ENCODE measurements around the gene AMBP. TPM values are rescaled to one million over a fixed set of nuclear protein-coding genes. Genes with fewer than 3 reads are reported as not detected.

Gene AMBP
- total and polyA plus RNA-seq, 2 donors from 2014 or later, result 5.3 to 43.5 TPM

- peaks cover 0 to 22% (median 18%) of the 10 kb centered on the region in 3 donors for H3K4me1 ChIP-seq (ENCODE audit: control insufficient read depth in 2 of 3, insufficient read depth in 2 of 3, low read depth in 1 of 3, low read length in 3 of 3)
- no peak overlapping the region for H3K9ac ChIP-seq (ENCODE audit: low read length in 3 of 3)
- intact Hi-C loops (cut with DNase I), result no loop called here
- DNase-seq, result peak in 1 of 5 donors; percentile 72
- FAIRE-seq, result no peak
- H3K9me3 ChIP-seq (ENCODE audit: control insufficient read depth in 2 of 3, insufficient read depth in 1 of 3, low read length in 3 of 3), result no peaks in the 10 kb centered on the region
- H3K27ac ChIP-seq (ENCODE audit: low read depth in 2 of 2, low read length in 2 of 2), result no peak overlapping the region
- H3K27me3 ChIP-seq (ENCODE audit: control insufficient read depth, insufficient read depth, low read length), result no peaks in the 10 kb centered on the region
- no peak overlapping the region for H3K4me3 ChIP-seq (ENCODE audit: low read length in 3 of 3)
- no peak for TF ChIP-seq CTCF (IDR thresholded peaks at IDR 0.05; ENCODE audit: borderline replicate concordance, extremely low read depth, insufficient read depth)
- peaks cover 0 to 38% (median 12%) of the 10 kb centered on the region in 3 donors for H3K36me3 ChIP-seq (ENCODE audit: control insufficient read depth in 2 of 3, insufficient read depth in 3 of 3, low read length in 3 of 3)
Measured at GRCh38 chr9:114094971-114095370, 16.9 kb upstream of the AMBP start.

GRCh38 chr9:114093761-114094505 lies 15.8 kb upstream of the AMBP start:
- intact Hi-C loops (cut with DNase I), result no loop called here

GRCh38 chr9:114093031-114093471 lies 15.0 kb upstream of the AMBP start:
- H3K9ac ChIP-seq (ENCODE audit: low read length in 3 of 3), result no peak overlapping the region
- intact Hi-C loops (cut with DNase I), result no loop called here
- TF ChIP-seq CTCF (IDR thresholded peaks at IDR 0.05; ENCODE audit: borderline replicate concordance, extremely low read depth, insufficient read depth), result no peak
- H3K27me3 ChIP-seq (ENCODE audit: control insufficient read depth, insufficient read depth, low read length), result no peaks in the 10 kb centered on the region
- no peak for FAIRE-seq
- H3K36me3 ChIP-seq (ENCODE audit: control insufficient read depth in 2 of 3, insufficient read depth in 3 of 3, low read length in 3 of 3), result peaks cover 0 to 38% (median 12%) of the 10 kb centered on the region in 3 donors
- H3K9me3 ChIP-seq (ENCODE audit: control insufficient read depth in 2 of 3, insufficient read depth in 1 of 3, low read length in 3 of 3), result no peaks in the 10 kb centered on the region
- peak in 1 of 5 donors; percentile 61 for DNase-seq
- no peak overlapping the region for H3K27ac ChIP-seq (ENCODE audit: low read depth in 2 of 2, low read length in 2 of 2)
- no peak overlapping the region for H3K4me3 ChIP-seq (ENCODE audit: low read length in 3 of 3)
- H3K4me1 ChIP-seq (ENCODE audit: control insufficient read depth in 2 of 3, insufficient read depth in 2 of 3, low read depth in 1 of 3, low read length in 3 of 3), result peaks cover 0 to 18% (median 12%) of the 10 kb centered on the region in 3 donors

More at GRCh38 chr9:114093761-114094505, 15.8 kb upstream of the AMBP start:
- no peaks in the 10 kb centered on the region for H3K27me3 ChIP-seq (ENCODE audit: control insufficient read depth, insufficient read depth, low read length)
- H3K4me3 ChIP-seq (ENCODE audit: low read length in 3 of 3), result no peak overlapping the region
- peaks cover 0 to 18% (median 12%) of the 10 kb centered on the region in 3 donors for H3K4me1 ChIP-seq (ENCODE audit: control insufficient read depth in 2 of 3, insufficient read depth in 2 of 3, low read depth in 1 of 3, low read length in 3 of 3)
- peak in 1 of 5 donors; percentile 64 for DNase-seq
- H3K27ac ChIP-seq (ENCODE audit: low read depth in 2 of 2, low read length in 2 of 2), result no peak overlapping the region
- H3K9me3 ChIP-seq (ENCODE audit: control insufficient read depth in 2 of 3, insufficient read depth in 1 of 3, low read length in 3 of 3), result no peaks in the 10 kb centered on the region
- H3K36me3 ChIP-seq (ENCODE audit: control insufficient read depth in 2 of 3, insufficient read depth in 3 of 3, low read length in 3 of 3), result peaks cover 0 to 38% (median 12%) of the 10 kb centered on the region in 3 donors
- H3K9ac ChIP-seq (ENCODE audit: low read length in 3 of 3), result no peak overlapping the region
- no peak for TF ChIP-seq CTCF (IDR thresholded peaks at IDR 0.05; ENCODE audit: borderline replicate concordance, extremely low read depth, insufficient read depth)
- no peak for FAIRE-seq

Measured in kidney (tissue), 14 donors.